ENCODE measurements around the gene FXN. TPM values are rescaled to one million over a fixed set of nuclear protein-coding genes. Genes with fewer than 3 reads are reported as not detected.

FXN gene
- total RNA-seq, 2 experiments from 2014 or later, result 21.0 to 21.8 TPM

DNA sequence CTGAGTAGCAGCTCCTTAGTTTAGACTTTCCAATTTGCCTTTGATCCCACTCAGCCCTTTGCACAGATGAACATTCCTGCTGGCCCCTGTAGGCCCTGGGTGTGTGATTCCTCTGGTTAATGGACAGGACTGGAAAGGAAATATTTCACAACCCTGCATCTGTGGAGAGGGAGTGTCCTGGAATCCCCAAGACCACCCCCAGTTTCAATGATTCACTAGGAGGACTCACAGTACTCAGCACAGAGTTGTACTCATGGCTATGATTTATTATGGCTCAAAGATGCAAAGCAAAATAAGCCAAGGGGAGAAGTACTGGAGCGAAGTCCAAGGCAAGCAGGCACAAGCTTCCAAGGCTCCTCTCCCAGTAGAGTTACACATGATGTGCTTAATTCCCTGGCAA, 96.1 kb downstream of the FXN start:
- intact Hi-C loops (cut with micrococcal nuclease), result loop anchor here (10.0 kb wide), 1 partner anchor 63 kb away; no protein-coding TSS in a partner anchor
- ATAC-seq (no peak), DNase-seq (no peak)
- Mint-ChIP-seq H3K4me3 (no peak overlapping the region), H3K4me1 (ENCODE audit: low read depth) (no peaks in the 10 kb centered on the region), H3K27me3 (no peaks in the 10 kb centered on the region), H3K27ac (no peak overlapping the region), H3K9me3 (no peaks in the 10 kb centered on the region), H3K36me3 (ENCODE audit: low read depth) (no peaks in the 10 kb centered on the region)
- ChIA-PET POLR2A (no interaction called here), CTCF (interaction anchor here (0.9 kb wide), 1 partner anchor 9 kb away, joined by 3 read pairs; no protein-coding TSS in a partner anchor)
- TF ChIP-seq, protein P1, sequence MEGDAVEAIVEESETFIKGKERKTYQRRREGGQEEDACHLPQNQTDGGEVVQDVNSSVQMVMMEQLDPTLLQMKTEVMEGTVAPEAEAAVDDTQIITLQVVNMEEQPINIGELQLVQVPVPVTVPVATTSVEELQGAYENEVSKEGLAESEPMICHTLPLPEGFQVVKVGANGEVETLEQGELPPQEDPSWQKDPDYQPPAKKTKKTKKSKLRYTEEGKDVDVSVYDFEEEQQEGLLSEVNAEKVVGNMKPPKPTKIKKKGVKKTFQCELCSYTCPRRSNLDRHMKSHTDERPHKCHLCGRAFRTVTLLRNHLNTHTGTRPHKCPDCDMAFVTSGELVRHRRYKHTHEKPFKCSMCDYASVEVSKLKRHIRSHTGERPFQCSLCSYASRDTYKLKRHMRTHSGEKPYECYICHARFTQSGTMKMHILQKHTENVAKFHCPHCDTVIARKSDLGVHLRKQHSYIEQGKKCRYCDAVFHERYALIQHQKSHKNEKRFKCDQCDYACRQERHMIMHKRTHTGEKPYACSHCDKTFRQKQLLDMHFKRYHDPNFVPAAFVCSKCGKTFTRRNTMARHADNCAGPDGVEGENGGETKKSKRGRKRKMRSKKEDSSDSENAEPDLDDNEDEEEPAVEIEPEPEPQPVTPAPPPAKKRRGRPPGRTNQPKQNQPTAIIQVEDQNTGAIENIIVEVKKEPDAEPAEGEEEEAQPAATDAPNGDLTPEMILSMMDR (IDR thresholded peaks at IDR 0.05), result no peak

DNA sequence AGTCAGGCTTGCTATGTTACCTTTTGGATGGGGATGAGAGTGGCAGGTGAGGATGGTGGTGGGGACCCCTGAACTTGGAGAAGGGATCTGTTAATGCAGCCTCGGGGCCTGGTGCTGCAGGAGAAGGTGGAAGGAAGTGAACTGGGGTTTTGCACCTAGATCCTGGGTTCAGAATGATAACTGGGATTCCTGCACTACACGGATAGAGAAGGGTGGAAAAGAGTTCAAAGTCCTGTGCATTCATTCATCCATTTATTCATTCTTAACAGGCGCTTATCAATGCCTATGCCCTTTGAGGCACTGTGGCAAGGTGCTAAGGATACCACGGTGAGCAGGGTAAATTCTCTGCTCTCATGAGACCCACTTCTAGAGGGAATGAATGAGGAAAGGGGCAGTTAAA, 96.8 kb downstream of the FXN start:
- Mint-ChIP-seq H3K4me1 (ENCODE audit: low read depth) (no peaks in the 10 kb centered on the region), H3K36me3 (ENCODE audit: low read depth) (no peaks in the 10 kb centered on the region), H3K27ac (no peak overlapping the region), H3K9me3 (no peaks in the 10 kb centered on the region), H3K4me3 (no peak overlapping the region), H3K27me3 (no peaks in the 10 kb centered on the region)
- ATAC-seq (no peak), DNase-seq (no peak)
- CTCF ChIA-PET, result no interaction called here
- TF ChIP-seq, protein P1 (IDR thresholded peaks at IDR 0.05), result no peak
- POLR2A ChIA-PET, result no interaction called here
- intact Hi-C loops (cut with micrococcal nuclease), result loop anchor here (10.0 kb wide), 1 partner anchor 62 kb away; no protein-coding TSS in a partner anchor

DNA sequence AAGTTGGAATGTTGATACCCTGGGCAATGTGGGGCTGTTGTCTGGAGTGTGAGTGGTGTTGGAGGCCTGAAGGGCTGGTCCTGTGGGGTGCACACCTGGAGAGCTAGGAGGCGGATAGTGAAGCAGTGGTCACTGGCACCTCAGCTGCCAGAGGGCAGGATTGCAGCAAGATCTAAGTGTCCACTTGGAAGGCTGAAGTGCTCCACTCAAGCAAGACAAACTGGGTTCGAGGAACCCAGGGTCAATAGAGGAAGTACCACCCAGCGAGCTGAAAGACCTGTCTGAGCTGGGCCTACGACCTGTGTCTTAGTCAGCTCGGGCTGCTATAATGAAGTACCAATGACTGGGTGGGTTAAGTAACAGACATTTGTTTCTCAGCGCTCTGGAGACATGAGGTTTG, 98.9 kb downstream of the FXN start:
- intact Hi-C loops (cut with micrococcal nuclease), result loop anchor here (10.0 kb wide), 1 partner anchor 60 kb away; no protein-coding TSS in a partner anchor
- TF ChIP-seq, protein P1 (IDR thresholded peaks at IDR 0.05), result no peak
- no peaks in the 10 kb centered on the region for H3K36me3 Mint-ChIP-seq (ENCODE audit: low read depth)
- no peak overlapping the region for H3K27ac Mint-ChIP-seq
- POLR2A ChIA-PET, result interaction anchor here (0.6 kb wide), 1 partner anchor 159 kb away, joined by 3 read pairs; no protein-coding TSS in a partner anchor
- CTCF ChIA-PET, result interaction anchor here (1.4 kb wide), 1 partner anchor 59 kb away, joined by 3 read pairs; no protein-coding TSS in a partner anchor
- ATAC-seq (no peak), DNase-seq (no peak)
- no peaks in the 10 kb centered on the region for H3K9me3 Mint-ChIP-seq
- no peak overlapping the region for H3K4me3 Mint-ChIP-seq
- no peaks in the 10 kb centered on the region for H3K4me1 Mint-ChIP-seq (ENCODE audit: low read depth)
- H3K27me3 Mint-ChIP-seq, result no peaks in the 10 kb centered on the region

DNA sequence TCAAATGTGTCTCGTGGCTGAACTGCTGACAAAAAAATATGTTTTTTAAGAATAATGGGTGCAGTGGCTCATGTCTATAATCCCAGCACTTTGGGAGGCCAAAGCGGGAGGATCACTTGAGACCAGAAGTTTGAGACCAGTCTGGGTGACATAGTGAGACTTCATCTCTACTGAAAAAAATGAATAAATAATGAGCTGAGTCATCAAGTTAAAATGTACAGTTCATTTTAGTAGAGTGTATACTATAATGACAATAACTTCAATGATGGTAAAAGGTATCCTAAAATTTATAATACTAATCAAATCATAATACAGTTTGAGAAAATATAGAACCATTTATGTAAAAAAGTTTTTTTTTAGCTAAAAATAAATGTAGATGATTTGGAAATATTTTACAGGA, 100.6 kb downstream of the FXN start:
- DNase-seq (no peak), ATAC-seq (no peak)
- no peaks in the 10 kb centered on the region for H3K27me3 Mint-ChIP-seq
- ChIA-PET CTCF (interaction anchor here (1.1 to 1.6 kb wide), 3 partner anchors 22 to 83 kb away, joined by 3 to 10 read pairs (median 3); no protein-coding TSS in a partner anchor), POLR2A (no interaction called here)
- H3K9me3 Mint-ChIP-seq, result no peaks in the 10 kb centered on the region
- intact Hi-C loops (cut with micrococcal nuclease), result loop anchor here (10.0 kb wide), 1 partner anchor 59 kb away; no protein-coding TSS in a partner anchor
- no peak overlapping the region for H3K4me3 Mint-ChIP-seq
- no peaks in the 10 kb centered on the region for H3K36me3 Mint-ChIP-seq (ENCODE audit: low read depth)
- no peak overlapping the region for H3K27ac Mint-ChIP-seq
- H3K4me1 Mint-ChIP-seq (ENCODE audit: low read depth), result no peaks in the 10 kb centered on the region
- TF ChIP-seq, protein P1 (IDR thresholded peaks at IDR 0.05), result no peak

DNA sequence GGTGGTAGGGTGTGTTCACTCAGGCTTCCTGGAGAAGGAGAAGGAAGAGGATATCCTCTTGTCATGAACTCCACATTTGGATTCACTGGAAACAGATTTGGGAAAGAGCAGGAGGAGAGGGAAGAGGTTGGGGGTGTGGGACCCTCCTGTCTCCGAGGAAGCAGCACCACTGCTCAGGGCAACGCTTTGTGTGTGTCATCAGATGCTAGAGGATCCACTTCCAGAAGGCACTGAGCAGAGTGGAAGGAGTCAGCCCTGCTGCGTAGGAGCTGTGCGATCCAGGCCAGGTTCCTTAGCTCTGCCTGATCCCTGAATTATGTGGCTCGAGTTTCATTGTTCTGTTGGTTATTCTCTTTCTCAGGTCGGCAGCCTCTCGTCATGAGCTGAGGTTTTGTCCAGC, 101.2 kb downstream of the FXN start:
- no peaks in the 10 kb centered on the region for H3K9me3 Mint-ChIP-seq
- DNase-seq (no peak), ATAC-seq (no peak)
- no peaks in the 10 kb centered on the region for H3K27me3 Mint-ChIP-seq
- H3K4me1 Mint-ChIP-seq (ENCODE audit: low read depth), result no peaks in the 10 kb centered on the region
- POLR2A ChIA-PET, result no interaction called here
- intact Hi-C loops (cut with micrococcal nuclease), result loop anchor here (10.0 kb wide), 1 partner anchor 58 kb away; no protein-coding TSS in a partner anchor
- CTCF ChIA-PET, result interaction anchor here (0.5 to 1.6 kb wide), 3 partner anchors 22 to 217 kb away, joined by 3 to 10 read pairs (median 3); no protein-coding TSS in a partner anchor
- H3K4me3 Mint-ChIP-seq, result no peak overlapping the region
- H3K27ac Mint-ChIP-seq, result no peak overlapping the region
- TF ChIP-seq, protein P1 (IDR thresholded peaks at IDR 0.05), result no peak
- H3K36me3 Mint-ChIP-seq (ENCODE audit: low read depth), result no peaks in the 10 kb centered on the region

All from activated CD8-positive, alpha-beta T cell treated with anti-CD3 and anti-CD28 coated beads for 36 hours (primary cell).